ENCODE data around the gene MAPRE2.

GRCh38 chr18:35085450-35086380, 44.5 kb downstream of the MAPRE2 start:
- TF ChIP-seq POLR2A (IDR thresholded peaks at IDR 0.05) (no peak), CTCF (IDR thresholded peaks at IDR 0.05 in 8 of 11, conservative IDR thresholded peaks at IDR 0.05 in 3 of 11) (no peak)
